Measurements from ENCODE around the gene DOC2B. TPM values are rescaled to one million over a fixed set of nuclear protein-coding genes. Genes with fewer than 3 reads are reported as not detected.

Gene DOC2B
- total RNA-seq, 4 donors from 2014 or later: 3.6 to 8.5 (median 6.7) TPM

GRCh38 chr17:192666-193425, 11.4 kb upstream of the DOC2B start:
- 84 to 91% methylated on average over 11 to 12 of the region's 21 CpGs for WGBS, 2 donors
- no peaks in the 10 kb centered on the region for H3K9me3 ChIP-seq
- no peak overlapping the region for H3K4me3 ChIP-seq (replicated peaks in 1 of 3)
- no peaks in the 10 kb centered on the region for H3K36me3 ChIP-seq
- intact Hi-C loops (cut with DNase I): no loop called here
- no peak for TF ChIP-seq POLR2A (IDR thresholded peaks at IDR 0.05)
- TF ChIP-seq, protein P1, sequence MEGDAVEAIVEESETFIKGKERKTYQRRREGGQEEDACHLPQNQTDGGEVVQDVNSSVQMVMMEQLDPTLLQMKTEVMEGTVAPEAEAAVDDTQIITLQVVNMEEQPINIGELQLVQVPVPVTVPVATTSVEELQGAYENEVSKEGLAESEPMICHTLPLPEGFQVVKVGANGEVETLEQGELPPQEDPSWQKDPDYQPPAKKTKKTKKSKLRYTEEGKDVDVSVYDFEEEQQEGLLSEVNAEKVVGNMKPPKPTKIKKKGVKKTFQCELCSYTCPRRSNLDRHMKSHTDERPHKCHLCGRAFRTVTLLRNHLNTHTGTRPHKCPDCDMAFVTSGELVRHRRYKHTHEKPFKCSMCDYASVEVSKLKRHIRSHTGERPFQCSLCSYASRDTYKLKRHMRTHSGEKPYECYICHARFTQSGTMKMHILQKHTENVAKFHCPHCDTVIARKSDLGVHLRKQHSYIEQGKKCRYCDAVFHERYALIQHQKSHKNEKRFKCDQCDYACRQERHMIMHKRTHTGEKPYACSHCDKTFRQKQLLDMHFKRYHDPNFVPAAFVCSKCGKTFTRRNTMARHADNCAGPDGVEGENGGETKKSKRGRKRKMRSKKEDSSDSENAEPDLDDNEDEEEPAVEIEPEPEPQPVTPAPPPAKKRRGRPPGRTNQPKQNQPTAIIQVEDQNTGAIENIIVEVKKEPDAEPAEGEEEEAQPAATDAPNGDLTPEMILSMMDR (IDR thresholded peaks at IDR 0.05): no peak
- no peak overlapping the region for H3K27ac ChIP-seq
- H3K4me1 ChIP-seq: no peaks in the 10 kb centered on the region
- peaks cover 4% of the 10 kb centered on the region for H3K27me3 ChIP-seq
- no peak for DNase-seq

DNA sequence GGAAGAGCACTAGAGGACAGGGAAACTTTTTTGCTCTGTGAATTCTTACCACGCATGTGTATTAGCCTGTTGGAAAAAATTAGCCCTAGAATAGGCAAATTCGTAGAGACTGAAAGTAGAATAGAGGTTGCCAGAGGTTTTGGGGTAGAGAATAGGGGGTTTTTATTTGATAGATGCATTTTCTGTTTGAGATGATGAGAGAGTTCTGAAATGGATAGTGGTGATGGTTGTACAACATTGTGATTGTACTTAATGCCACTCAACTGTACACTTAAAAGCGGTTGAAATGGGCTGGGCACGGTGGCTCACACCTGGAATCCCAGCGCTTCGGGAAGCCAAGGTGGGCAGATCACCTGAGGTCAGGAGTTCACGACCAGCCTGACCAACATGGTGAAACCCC, 8.0 kb upstream of the DOC2B start:
- Histone ChIP-seq H3K27ac (no peak overlapping the region), H3K4me1 (no peaks in the 10 kb centered on the region), H3K36me3 (no peaks in the 10 kb centered on the region), H3K4me3 (replicated peaks in 1 of 3) (no peak overlapping the region), H3K27me3 (no peaks in the 10 kb centered on the region), H3K9me3 (no peaks in the 10 kb centered on the region)
- intact Hi-C loops (cut with DNase I): no loop called here
- TF ChIP-seq POLR2A (IDR thresholded peaks at IDR 0.05): no peak
- TF ChIP-seq, protein P1 (IDR thresholded peaks at IDR 0.05): no peak
- WGBS, 2 donors: 62 to 68% methylated on average over 7 of the region's 7 CpGs
- DNase-seq: no peak

GRCh38 chr17:187130-187529, 5.7 kb upstream of the DOC2B start:
- no peak overlapping the region for H3K4me3 ChIP-seq (replicated peaks in 1 of 3)
- no peak for DNase-seq
- WGBS, 2 donors: 63 to 71% methylated on average over 2 of the region's 2 CpGs
- H3K27ac ChIP-seq: no peak overlapping the region
- H3K36me3 ChIP-seq: no peaks in the 10 kb centered on the region
- H3K9me3 ChIP-seq: no peaks in the 10 kb centered on the region
- intact Hi-C loops (cut with DNase I): no loop called here
- H3K27me3 ChIP-seq: no peaks in the 10 kb centered on the region
- TF ChIP-seq POLR2A (IDR thresholded peaks at IDR 0.05): no peak
- TF ChIP-seq, protein P1 (IDR thresholded peaks at IDR 0.05): no peak
- no peaks in the 10 kb centered on the region for H3K4me1 ChIP-seq

GRCh38 chr17:185445-186138, 4.1 kb upstream of the DOC2B start:
- H3K27me3 ChIP-seq: no peaks in the 10 kb centered on the region
- H3K27ac ChIP-seq: no peak overlapping the region
- TF ChIP-seq, protein P1 (IDR thresholded peaks at IDR 0.05): no peak
- TF ChIP-seq POLR2A (IDR thresholded peaks at IDR 0.05): no peak
- H3K4me3 ChIP-seq (replicated peaks in 1 of 3): no peak overlapping the region
- H3K9me3 ChIP-seq: no peaks in the 10 kb centered on the region
- intact Hi-C loops (cut with DNase I): no loop called here
- no peak for DNase-seq
- no peaks in the 10 kb centered on the region for H3K36me3 ChIP-seq
- 67 to 73% methylated on average over 14 of the region's 14 CpGs for WGBS, 2 donors
- peaks cover 0 to 8% of the 10 kb centered on the region in 2 donors for H3K4me1 ChIP-seq

GRCh38 chr17:183021-183420, 1.6 kb upstream of the DOC2B start:
- peaks cover 0 to 14% of the 10 kb centered on the region in 2 donors for H3K4me1 ChIP-seq

More at GRCh38 chr17:183021-183420, 1.6 kb upstream of the DOC2B start:
- no peak overlapping the region for H3K27ac ChIP-seq
- intact Hi-C loops (cut with DNase I): no loop called here
- no peak overlapping the region for H3K4me3 ChIP-seq (replicated peaks in 1 of 3)
- peaks cover 6% of the 10 kb centered on the region for H3K27me3 ChIP-seq
- no peak for TF ChIP-seq POLR2A (IDR thresholded peaks at IDR 0.05)
- TF ChIP-seq, protein P1 (IDR thresholded peaks at IDR 0.05): no peak
- WGBS, 2 donors: 71 to 85% methylated on average over 8 of the region's 8 CpGs
- no peaks in the 10 kb centered on the region for H3K9me3 ChIP-seq
- no peak for DNase-seq
- no peaks in the 10 kb centered on the region for H3K36me3 ChIP-seq

All from thyroid gland (tissue), 4 donors.